Liver (tissue), 9 donors: ENCODE data around the gene CFAP97D2. TPM values are rescaled to one million over a fixed set of nuclear protein-coding genes. Genes with fewer than 3 reads are reported as not detected.

Experiments
- DNase-seq: peaks from one replicate; pipeline ENCODE4 v3.0.0-alpha.2; 2017; ENCODE audit warnings: low spot score
- H3K27ac ChIP-seq, 2 donors: one replicate each; pipeline ENCODE4 v1.7.0; 2013; ENCODE audit warnings: inconsistent platforms in 2 of 2, low read length in 2 of 2, control low read depth in 1 of 2, low read depth in 1 of 2, mild to moderate bottlenecking in 1 of 2
- H3K27me3 ChIP-seq, 4 donors: one replicate each; pipeline versions ENCODE4 v1.6.1 to v1.7.0; 2013; ENCODE audit warnings: low read length in 3 of 4, inconsistent platforms in 1 of 4, mild to moderate bottlenecking in 1 of 4, moderate library complexity in 1 of 4; ENCODE audit not compliant: control insufficient read depth in 4 of 4, insufficient read depth in 4 of 4
- H3K36me3 ChIP-seq, 4 donors: one replicate each; pipeline versions ENCODE4 v1.6.1 to v1.7.0; 2013; ENCODE audit warnings: low read length in 3 of 4, mild to moderate bottlenecking in 3 of 4, low read depth in 1 of 4, moderate library complexity in 1 of 4; ENCODE audit not compliant: control insufficient read depth in 4 of 4, insufficient read depth in 3 of 4
- H3K4me1 ChIP-seq, 4 donors: one replicate each; pipeline versions ENCODE4 v1.6.1 to v1.7.0; 2013; ENCODE audit warnings: low read length in 3 of 4, mild to moderate bottlenecking in 3 of 4, moderate library complexity in 1 of 4; ENCODE audit not compliant: control insufficient read depth in 4 of 4, insufficient read depth in 4 of 4
- H3K4me3 ChIP-seq, 3 donors: one replicate each; pipeline versions ENCODE4 v1.6.1 to v1.7.0; 2013; ENCODE audit warnings: low read length in 3 of 3, control low read depth in 1 of 3, low read depth in 1 of 3, mild to moderate bottlenecking in 1 of 3
- H3K9ac ChIP-seq, 2 donors: one replicate each; pipeline ENCODE4 v1.7.0; 2013; ENCODE audit warnings: low read length in 2 of 2, mild to moderate bottlenecking in 2 of 2, moderate library complexity in 2 of 2, control low read depth in 1 of 2, low read depth in 1 of 2
- H3K9me3 ChIP-seq, 4 donors: one replicate each; pipeline versions ENCODE4 v1.6.1 to v1.7.0; 2013; ENCODE audit warnings: low read length in 3 of 4; ENCODE audit not compliant: control insufficient read depth in 4 of 4
- ATF3 ChIP-seq: IDR thresholded peaks from 2 replicates; pipeline ENCODE4 v1.6.1; 2016; ENCODE audit warnings: antibody characterized with exemption
- EGR1 ChIP-seq, 2 donors: IDR thresholded peaks; 2 replicates each; pipeline ENCODE4 v1.6.1; 2016 to 2018; ENCODE audit warnings: antibody characterized with exemption in 2 of 2, low read depth in 2 of 2
- FOXA1 ChIP-seq: IDR thresholded peaks from 2 replicates; pipeline ENCODE4 v1.6.1; 2016; ENCODE audit warnings: antibody characterized with exemption
- FOXA2 ChIP-seq: IDR thresholded peaks from 2 replicates; pipeline ENCODE4 v1.6.1; 2016; ENCODE audit warnings: antibody characterized with exemption
- GABPA ChIP-seq, 2 donors: IDR thresholded peaks in 1 of 2; conservative IDR thresholded peaks in 1 of 2; 2 replicates each; pipeline ENCODE4 v1.6.1; 2016; ENCODE audit warnings: antibody characterized with exemption in 2 of 2, mild to moderate bottlenecking in 1 of 2, moderate library complexity in 1 of 2
- HNF4A ChIP-seq, 2 donors: conservative IDR thresholded peaks; 2 replicates each; pipeline ENCODE4 v1.6.1; 2016; ENCODE audit warnings: antibody characterized with exemption in 2 of 2, mild to moderate bottlenecking in 2 of 2
- HNF4G ChIP-seq: IDR thresholded peaks from 2 replicates; pipeline ENCODE4 v1.6.1; 2016; ENCODE audit warnings: antibody characterized with exemption
- JUND ChIP-seq, 2 donors: IDR thresholded peaks; 2 replicates each; pipeline ENCODE4 v1.6.1; 2016; ENCODE audit warnings: antibody characterized with exemption in 2 of 2
- NR2F2 ChIP-seq: IDR thresholded peaks from 2 replicates; pipeline ENCODE4 v1.6.1; 2016; ENCODE audit warnings: antibody characterized with exemption
- RAD21 ChIP-seq, 2 donors: IDR thresholded peaks; 2 replicates each; pipeline ENCODE4 v1.6.1; 2016; ENCODE audit warnings: antibody characterized with exemption in 2 of 2, mild to moderate bottlenecking in 2 of 2
- RXRA ChIP-seq, 2 donors: IDR thresholded peaks; 2 replicates each; pipeline ENCODE4 v1.6.1; 2017 to 2018; ENCODE audit warnings: antibody characterized with exemption in 2 of 2, mild to moderate bottlenecking in 1 of 2
- SP1 ChIP-seq: IDR thresholded peaks from 2 replicates; pipeline ENCODE4 v1.6.1; 2018; ENCODE audit warnings: antibody characterized with exemption, mild to moderate bottlenecking
- TAF1 ChIP-seq: conservative IDR thresholded peaks from 2 replicates; pipeline ENCODE4 v1.6.1; 2016; ENCODE audit warnings: antibody characterized with exemption, mild to moderate bottlenecking
- YY1 ChIP-seq: IDR thresholded peaks from 2 replicates; pipeline ENCODE4 v1.6.1; 2016; ENCODE audit warnings: antibody characterized with exemption, mild to moderate bottlenecking
- WGBS: extraction: QIAGEN DNeasy Blood & Tissue Kit; methylation state at CpG from one replicate; pipeline ENCODE4 v1.1.7; 2013; 5-methylcytosine and 5-hydroxymethylcytosine counted together
- polyA plus RNA-seq, 2 donors: library from polyadenylated mRNA; stranded (reverse) in 1 of 2; unstranded in 1 of 2; fragments of 200-250 nt in 1 of 2; fragments of >200 nt in 1 of 2; fragmentation: Nextera tagmentation in 1 of 2; extraction: Ambion mirVana in 1 of 2; gene quantifications; one replicate each; pipeline versions ENCODE4 v1.2.1 to v1.2.3, GENCODE V29; 2013 to 2015
- total RNA-seq, 2 donors: library from RNA; depleted of rRNA; stranded (reverse); fragments of >200 nt; gene quantifications; one replicate each; pipeline ENCODE4 v1.2.3, GENCODE V29; 2014
- TF ChIP-seq, protein P1 (sequence below): fragments of 150-350 bp; IDR thresholded peaks from 2 replicates; pipeline ENCODE4 v1.5.1; 2017; ENCODE audit warnings: improper control_type of control experiment, low read depth, low read length; ENCODE audit not compliant: missing input control
- TF ChIP-seq, protein P2 (sequence below): IDR thresholded peaks from 2 replicates; pipeline ENCODE4 v1.6.1; 2016; ENCODE audit warnings: antibody characterized with exemption
- TF ChIP-seq, protein P3 (sequence below): IDR thresholded peaks from 2 replicates; pipeline ENCODE4 v1.6.1; 2016; ENCODE audit warnings: antibody characterized with exemption
- TF ChIP-seq, protein P4 (sequence below): IDR thresholded peaks from 2 replicates; pipeline ENCODE4 v1.6.1; 2016; ENCODE audit warnings: antibody characterized with exemption, mild to moderate bottlenecking
- donor health status: healthy.
- donor health status: healthy.
- donor health status: healthy.
- donor health status: healthy.
- donor health status: healthy.

Gene CFAP97D2
- total and polyA plus RNA-seq, 4 donors, result not detected

GRCh38 chr13:114243971-114244370 is 64.9 kb downstream of the CFAP97D2 start:
- no peaks in the 10 kb centered on the region for H3K4me1 ChIP-seq
- WGBS, result 96% methylated on average over 3 of the region's 3 CpGs
- H3K36me3 ChIP-seq, result peaks cover 5 to 80% (median 77%) of the 10 kb centered on the region in 4 donors
- no peak for TF ChIP-seq GABPA (IDR thresholded peaks at IDR 0.05 in 1 of 2, conservative IDR thresholded peaks at IDR 0.05 in 1 of 2)
- TF ChIP-seq, protein P1, sequence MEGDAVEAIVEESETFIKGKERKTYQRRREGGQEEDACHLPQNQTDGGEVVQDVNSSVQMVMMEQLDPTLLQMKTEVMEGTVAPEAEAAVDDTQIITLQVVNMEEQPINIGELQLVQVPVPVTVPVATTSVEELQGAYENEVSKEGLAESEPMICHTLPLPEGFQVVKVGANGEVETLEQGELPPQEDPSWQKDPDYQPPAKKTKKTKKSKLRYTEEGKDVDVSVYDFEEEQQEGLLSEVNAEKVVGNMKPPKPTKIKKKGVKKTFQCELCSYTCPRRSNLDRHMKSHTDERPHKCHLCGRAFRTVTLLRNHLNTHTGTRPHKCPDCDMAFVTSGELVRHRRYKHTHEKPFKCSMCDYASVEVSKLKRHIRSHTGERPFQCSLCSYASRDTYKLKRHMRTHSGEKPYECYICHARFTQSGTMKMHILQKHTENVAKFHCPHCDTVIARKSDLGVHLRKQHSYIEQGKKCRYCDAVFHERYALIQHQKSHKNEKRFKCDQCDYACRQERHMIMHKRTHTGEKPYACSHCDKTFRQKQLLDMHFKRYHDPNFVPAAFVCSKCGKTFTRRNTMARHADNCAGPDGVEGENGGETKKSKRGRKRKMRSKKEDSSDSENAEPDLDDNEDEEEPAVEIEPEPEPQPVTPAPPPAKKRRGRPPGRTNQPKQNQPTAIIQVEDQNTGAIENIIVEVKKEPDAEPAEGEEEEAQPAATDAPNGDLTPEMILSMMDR, result no peak
- TF ChIP-seq FOXA1, result no peak
- TF ChIP-seq, protein P2, sequence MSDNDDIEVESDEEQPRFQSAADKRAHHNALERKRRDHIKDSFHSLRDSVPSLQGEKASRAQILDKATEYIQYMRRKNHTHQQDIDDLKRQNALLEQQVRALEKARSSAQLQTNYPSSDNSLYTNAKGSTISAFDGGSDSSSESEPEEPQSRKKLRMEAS, result no peak
- no peak for TF ChIP-seq NR2F2
- no peak for TF ChIP-seq HNF4G
- no peak for TF ChIP-seq TAF1
- TF ChIP-seq, protein P3, sequence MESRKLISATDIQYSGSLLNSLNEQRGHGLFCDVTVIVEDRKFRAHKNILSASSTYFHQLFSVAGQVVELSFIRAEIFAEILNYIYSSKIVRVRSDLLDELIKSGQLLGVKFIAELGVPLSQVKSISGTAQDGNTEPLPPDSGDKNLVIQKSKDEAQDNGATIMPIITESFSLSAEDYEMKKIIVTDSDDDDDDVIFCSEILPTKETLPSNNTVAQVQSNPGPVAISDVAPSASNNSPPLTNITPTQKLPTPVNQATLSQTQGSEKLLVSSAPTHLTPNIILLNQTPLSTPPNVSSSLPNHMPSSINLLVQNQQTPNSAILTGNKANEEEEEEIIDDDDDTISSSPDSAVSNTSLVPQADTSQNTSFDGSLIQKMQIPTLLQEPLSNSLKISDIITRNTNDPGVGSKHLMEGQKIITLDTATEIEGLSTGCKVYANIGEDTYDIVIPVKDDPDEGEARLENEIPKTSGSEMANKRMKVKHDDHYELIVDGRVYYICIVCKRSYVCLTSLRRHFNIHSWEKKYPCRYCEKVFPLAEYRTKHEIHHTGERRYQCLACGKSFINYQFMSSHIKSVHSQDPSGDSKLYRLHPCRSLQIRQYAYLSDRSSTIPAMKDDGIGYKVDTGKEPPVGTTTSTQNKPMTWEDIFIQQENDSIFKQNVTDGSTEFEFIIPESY, result no peak
- no peak for TF ChIP-seq YY1
- TF ChIP-seq FOXA2, result no peak
- TF ChIP-seq RXRA (IDR thresholded peaks at IDR 0.05), result no peak
- no peak for TF ChIP-seq HNF4A (conservative IDR thresholded peaks at IDR 0.05)
- no peak for TF ChIP-seq ATF3
- TF ChIP-seq RAD21 (IDR thresholded peaks at IDR 0.05), result no peak
- TF ChIP-seq, protein P4, sequence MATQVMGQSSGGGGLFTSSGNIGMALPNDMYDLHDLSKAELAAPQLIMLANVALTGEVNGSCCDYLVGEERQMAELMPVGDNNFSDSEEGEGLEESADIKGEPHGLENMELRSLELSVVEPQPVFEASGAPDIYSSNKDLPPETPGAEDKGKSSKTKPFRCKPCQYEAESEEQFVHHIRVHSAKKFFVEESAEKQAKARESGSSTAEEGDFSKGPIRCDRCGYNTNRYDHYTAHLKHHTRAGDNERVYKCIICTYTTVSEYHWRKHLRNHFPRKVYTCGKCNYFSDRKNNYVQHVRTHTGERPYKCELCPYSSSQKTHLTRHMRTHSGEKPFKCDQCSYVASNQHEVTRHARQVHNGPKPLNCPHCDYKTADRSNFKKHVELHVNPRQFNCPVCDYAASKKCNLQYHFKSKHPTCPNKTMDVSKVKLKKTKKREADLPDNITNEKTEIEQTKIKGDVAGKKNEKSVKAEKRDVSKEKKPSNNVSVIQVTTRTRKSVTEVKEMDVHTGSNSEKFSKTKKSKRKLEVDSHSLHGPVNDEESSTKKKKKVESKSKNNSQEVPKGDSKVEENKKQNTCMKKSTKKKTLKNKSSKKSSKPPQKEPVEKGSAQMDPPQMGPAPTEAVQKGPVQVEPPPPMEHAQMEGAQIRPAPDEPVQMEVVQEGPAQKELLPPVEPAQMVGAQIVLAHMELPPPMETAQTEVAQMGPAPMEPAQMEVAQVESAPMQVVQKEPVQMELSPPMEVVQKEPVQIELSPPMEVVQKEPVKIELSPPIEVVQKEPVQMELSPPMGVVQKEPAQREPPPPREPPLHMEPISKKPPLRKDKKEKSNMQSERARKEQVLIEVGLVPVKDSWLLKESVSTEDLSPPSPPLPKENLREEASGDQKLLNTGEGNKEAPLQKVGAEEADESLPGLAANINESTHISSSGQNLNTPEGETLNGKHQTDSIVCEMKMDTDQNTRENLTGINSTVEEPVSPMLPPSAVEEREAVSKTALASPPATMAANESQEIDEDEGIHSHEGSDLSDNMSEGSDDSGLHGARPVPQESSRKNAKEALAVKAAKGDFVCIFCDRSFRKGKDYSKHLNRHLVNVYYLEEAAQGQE, result no peak
- TF ChIP-seq EGR1 (IDR thresholded peaks at IDR 0.05; ENCODE audit: low read depth in 2 of 2), result no peak
- no peak for TF ChIP-seq SP1
- TF ChIP-seq JUND (IDR thresholded peaks at IDR 0.05), result no peak
- H3K27ac ChIP-seq, result no peak overlapping the region
- no peak overlapping the region for H3K9ac ChIP-seq
- DNase-seq, result no peak
- H3K27me3 ChIP-seq, result no peaks in the 10 kb centered on the region
- H3K4me3 ChIP-seq, result no peak overlapping the region
- no peaks in the 10 kb centered on the region for H3K9me3 ChIP-seq
